Endothelial cell of umbilical vein (primary cell): ENCODE measurements around the gene ATP11C. TPM values are rescaled to one million over a fixed set of nuclear protein-coding genes. Genes with fewer than 3 reads are reported as not detected.

Experiments
- BruUV-seq: library from RNA; stranded (reverse); fragments of 400-500 nt; replicated peaks from 2 replicates; lab custom pipeline; 2021; lab: Mats Ljungman, UMichigan
- CTCF ChIA-PET: fragments of 300-600, 350-600 bp; sonication (Branson Sonifier 250); formaldehyde crosslinking; loops from one replicate; lab custom pipeline; 2021; ENCODE audit warnings: antibody characterized with exemption, inconsistent platforms; lab: Charles Lee
- POLR2A ChIA-PET: fragments of 300-600, 350-600 bp; sonication (Branson Sonifier 250); formaldehyde crosslinking; loops from one replicate; lab custom pipeline; 2021; ENCODE audit warnings: antibody characterized with exemption, inconsistent platforms; lab: Charles Lee
- DNase-seq: peaks from one replicate; pipeline ENCODE4 v3.0.0-alpha.2; 2011; ENCODE audit warnings: low read depth, low spot score
- FAIRE-seq: peaks from 2 replicates; lab custom pipeline; 2011; peaks lifted over from hg19 to GRCh38; lab: Jason Lieb, UNC
- H2AFZ ChIP-seq: 2 replicates; pipeline ENCODE4 v1.6.0; 2012; ENCODE audit warnings: low read depth, low read length, control low read depth, inconsistent platforms
- H3K27ac ChIP-seq: 2 replicates; pipeline ENCODE4 v1.5.1; 2011; ENCODE audit warnings: low read depth, mild to moderate bottlenecking, control low read depth, low read length, moderate library complexity; ENCODE audit not compliant: insufficient read depth
- H3K27me3 ChIP-seq, 2 experiments: 2 replicates each; pipeline versions ENCODE4 v1.6.0 to v1.6.1; 2011; ENCODE audit warnings: low read length in 2 of 2, mixed read lengths in 1 of 2; ENCODE audit not compliant: control insufficient read depth in 2 of 2, insufficient read depth in 2 of 2
- H3K36me3 ChIP-seq, 2 experiments: 2 replicates in 1 of 2; 3 replicates in 1 of 2; pipeline ENCODE4 v1.5.1; 2011; ENCODE audit warnings: low read length in 2 of 2, mild to moderate bottlenecking in 1 of 2, moderate library complexity in 1 of 2; ENCODE audit not compliant: control insufficient read depth in 2 of 2, insufficient read depth in 2 of 2; ENCODE audit errors: extremely low read depth in 1 of 2
- H3K4me1 ChIP-seq: 3 replicates; pipeline ENCODE4 v1.5.1; 2011; ENCODE audit warnings: mild to moderate bottlenecking, low read length; ENCODE audit not compliant: control insufficient read depth, insufficient read depth; ENCODE audit errors: extremely low read depth
- H3K4me2 ChIP-seq: 2 replicates; pipeline ENCODE4 v1.6.1; 2011; ENCODE audit warnings: low read length, control low read depth, mixed read lengths; ENCODE audit not compliant: insufficient read depth
- H3K4me3 ChIP-seq, 3 experiments: fragments of 200-600 bp in 1 of 3; sonication (generic), shearing (Covaris generic) in 1 of 3; replicated peaks in 1 of 3; 2 replicates each; pipeline ENCODE4 v1.5.1; 2011 to 2016; ENCODE audit warnings: control low read depth in 3 of 3, low read length in 3 of 3, mild to moderate bottlenecking in 2 of 3, inconsistent platforms in 1 of 3, low read depth in 1 of 3, moderate library complexity in 1 of 3; ENCODE audit not compliant: insufficient read depth in 1 of 3
- H3K79me2 ChIP-seq: 2 replicates; pipeline ENCODE4 v1.6.0; 2012; ENCODE audit warnings: low read length, inconsistent platforms; ENCODE audit not compliant: control insufficient read depth, insufficient read depth
- H3K9ac ChIP-seq: replicated peaks from 2 replicates; pipeline ENCODE3; 2011; ENCODE audit warnings: low read length, control low read depth; ENCODE audit not compliant: insufficient read depth; ENCODE audit errors: extremely low read depth
- H3K9me1 ChIP-seq: replicated peaks from 3 replicates; pipeline ENCODE4 v1.6.0; 2011; ENCODE audit warnings: mild to moderate bottlenecking, low read length; ENCODE audit not compliant: control insufficient read depth, insufficient read depth; ENCODE audit errors: extremely low read depth
- H3K9me3 ChIP-seq: replicated peaks from 2 replicates; pipeline ENCODE4 v1.5.1; 2012; ENCODE audit warnings: low read length, inconsistent platforms; ENCODE audit not compliant: control insufficient read depth, insufficient read depth
- H4K20me1 ChIP-seq: replicated peaks from 2 replicates; pipeline ENCODE3; 2011; ENCODE audit warnings: mild to moderate bottlenecking, low read length; ENCODE audit not compliant: control insufficient read depth, insufficient read depth; ENCODE audit errors: extremely low read depth
- FOS ChIP-seq: IDR thresholded peaks from 2 replicates; pipeline ENCODE4 v1.6.1; 2011; ENCODE audit warnings: mild to moderate bottlenecking, low read length, moderate library complexity, borderline replicate concordance; ENCODE audit not compliant: insufficient read depth
- GATA2 ChIP-seq: IDR thresholded peaks from 2 replicates; pipeline ENCODE4 v1.7.0; 2011; ENCODE audit warnings: low read depth, mild to moderate bottlenecking, moderate library complexity, mixed read lengths, low read length; ENCODE audit not compliant: insufficient read length, insufficient read depth
- JUN ChIP-seq: IDR thresholded peaks from 2 replicates; pipeline ENCODE4 v1.6.1; 2011; ENCODE audit warnings: borderline replicate concordance, low read depth; ENCODE audit not compliant: insufficient read length, insufficient read depth
- MYC ChIP-seq: IDR thresholded peaks from one replicate; pipeline ENCODE4 v1.6.1; 2011; ENCODE audit warnings: mild to moderate bottlenecking, low read depth, low read length
- dilution Hi-C: fragments of 300-500 bp; cut with MboI; formaldehyde crosslinking; loops from one replicate; pipeline ENCODE4 v1.15.0; 2019; ENCODE audit warnings: low sequenced_read_pairs; ENCODE audit not compliant: extremely low pct_ligation_motif_present
- intact Hi-C: fragments of 100-400 bp; cut with micrococcal nuclease; formaldehyde crosslinking; loops from one replicate; pipeline ENCODE4 v1.10.0; 2022
- polyA plus RNA-seq, 4 experiments: library from polyadenylated mRNA; depleted of rRNA in 3 of 4; stranded (reverse) in 3 of 4; unstranded in 1 of 4; fragments of >200 nt; gene quantifications; 2 replicates each; pipeline versions ENCODE4 v1.2.1 to v1.2.3, GENCODE V29; 2011 to 2012; ENCODE audit warnings: missing spikeins in 1 of 4
- total RNA-seq: library from RNA; stranded (reverse); gene quantifications from 2 replicates; pipeline ENCODE4 v1.2.3, GENCODE V29; 2021
- TF ChIP-seq, protein P1 (sequence below), 2 donors: IDR thresholded peaks; 1 replicate in 1 of 2; 2 replicates in 1 of 2; pipeline ENCODE4 v1.5.1; 2011; ENCODE audit warnings: low read length in 2 of 2, mild to moderate bottlenecking in 2 of 2, moderate library complexity in 2 of 2, control low read depth in 1 of 2, inconsistent platforms in 1 of 2, low read depth in 1 of 2; ENCODE audit not compliant: insufficient read depth in 1 of 2; ENCODE audit errors: extremely low read depth in 1 of 2

ATP11C gene
- total and polyA plus RNA-seq, 2 donors (not counting 3 experiments of a cell fraction or from before 2014, with no cell fraction given) = 9.1 to 31.8 TPM

DNA sequence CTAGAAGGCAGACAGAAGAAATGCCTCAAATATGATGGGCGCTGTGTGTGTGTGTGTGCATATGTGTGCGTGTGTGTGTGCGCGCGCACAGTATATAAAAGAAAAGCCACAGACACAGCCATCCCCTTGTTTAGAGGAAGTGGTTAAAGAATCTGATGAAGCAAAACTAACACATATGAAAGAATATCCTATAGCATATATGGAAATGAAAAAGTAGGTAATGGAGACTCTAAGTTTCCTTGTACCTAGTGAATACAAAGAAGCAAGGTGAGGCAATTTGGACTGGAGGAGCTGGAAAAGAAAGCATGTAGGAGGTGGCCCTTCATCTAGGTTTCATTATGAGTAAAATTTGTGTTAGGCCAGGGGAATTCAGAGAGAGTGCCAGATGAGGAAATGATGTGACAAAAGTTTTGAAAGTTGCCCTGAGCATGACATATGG lies 166.3 kb downstream of the ATP11C start:
- H3K27me3 ChIP-seq = no peaks in the 10 kb centered on the region
- FAIRE-seq (no peak), DNase-seq (no peak)
- no peak overlapping the region for H2AFZ ChIP-seq
- no TSS peak for BruUV-seq
- no peak overlapping the region for H3K9ac ChIP-seq
- H3K9me1 ChIP-seq = no peaks in the 10 kb centered on the region
- H4K20me1 ChIP-seq = no peaks in the 10 kb centered on the region
- no peaks in the 10 kb centered on the region for H3K9me3 ChIP-seq
- no peaks in the 10 kb centered on the region for H3K4me1 ChIP-seq
- no peak overlapping the region for H3K27ac ChIP-seq
- ChIA-PET CTCF (no interaction called here), POLR2A (no interaction called here)
- intact Hi-C loops = no loop called here
- TF ChIP-seq FOS (no peak), MYC (no peak), JUN (no peak), GATA2 (no peak)
- TF ChIP-seq, protein P1, sequence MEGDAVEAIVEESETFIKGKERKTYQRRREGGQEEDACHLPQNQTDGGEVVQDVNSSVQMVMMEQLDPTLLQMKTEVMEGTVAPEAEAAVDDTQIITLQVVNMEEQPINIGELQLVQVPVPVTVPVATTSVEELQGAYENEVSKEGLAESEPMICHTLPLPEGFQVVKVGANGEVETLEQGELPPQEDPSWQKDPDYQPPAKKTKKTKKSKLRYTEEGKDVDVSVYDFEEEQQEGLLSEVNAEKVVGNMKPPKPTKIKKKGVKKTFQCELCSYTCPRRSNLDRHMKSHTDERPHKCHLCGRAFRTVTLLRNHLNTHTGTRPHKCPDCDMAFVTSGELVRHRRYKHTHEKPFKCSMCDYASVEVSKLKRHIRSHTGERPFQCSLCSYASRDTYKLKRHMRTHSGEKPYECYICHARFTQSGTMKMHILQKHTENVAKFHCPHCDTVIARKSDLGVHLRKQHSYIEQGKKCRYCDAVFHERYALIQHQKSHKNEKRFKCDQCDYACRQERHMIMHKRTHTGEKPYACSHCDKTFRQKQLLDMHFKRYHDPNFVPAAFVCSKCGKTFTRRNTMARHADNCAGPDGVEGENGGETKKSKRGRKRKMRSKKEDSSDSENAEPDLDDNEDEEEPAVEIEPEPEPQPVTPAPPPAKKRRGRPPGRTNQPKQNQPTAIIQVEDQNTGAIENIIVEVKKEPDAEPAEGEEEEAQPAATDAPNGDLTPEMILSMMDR (IDR thresholded peaks at IDR 0.05; ENCODE audit: extremely low read depth in 1 of 2, insufficient read depth in 1 of 2, low read depth in 1 of 2, low read length in 2 of 2) = no peak
- no peaks in the 10 kb centered on the region for H3K79me2 ChIP-seq
- H3K4me2 ChIP-seq = no peak overlapping the region
- dilution Hi-C loops = no loop called here
- H3K36me3 ChIP-seq = no peaks in the 10 kb centered on the region
- no peak overlapping the region for H3K4me3 ChIP-seq
